A204.1 (cell line): ENCODE results near the gene BPIFB3.
"Not testable (repeated sequence)": the region's sequence is repeated elsewhere in the genome, so short reads cannot be mapped to it uniquely, and the experiment has no call there.

Experiments
- FAIRE-seq: peaks from 2 replicates; lab custom pipeline; 2012; peaks lifted over from hg19 to GRCh38; lab: Jason Lieb, UNC

Gene BPIFB3

GRCh38 chr20:33030569-33030968 is 23.1 kb upstream of the BPIFB3 start:
- FAIRE-seq, result no peak

- FAIRE-seq, result no peak
These were observed 22.2 kb upstream of the BPIFB3 start, which contains the start of gene BPIFB6 for GRCh38 chr20:33031531-33031930. TSS of gene BPIFB6 (plus strand) at chr20:33031648. CDS start at chr20:33031648, 0 bp downstream.

DNA sequence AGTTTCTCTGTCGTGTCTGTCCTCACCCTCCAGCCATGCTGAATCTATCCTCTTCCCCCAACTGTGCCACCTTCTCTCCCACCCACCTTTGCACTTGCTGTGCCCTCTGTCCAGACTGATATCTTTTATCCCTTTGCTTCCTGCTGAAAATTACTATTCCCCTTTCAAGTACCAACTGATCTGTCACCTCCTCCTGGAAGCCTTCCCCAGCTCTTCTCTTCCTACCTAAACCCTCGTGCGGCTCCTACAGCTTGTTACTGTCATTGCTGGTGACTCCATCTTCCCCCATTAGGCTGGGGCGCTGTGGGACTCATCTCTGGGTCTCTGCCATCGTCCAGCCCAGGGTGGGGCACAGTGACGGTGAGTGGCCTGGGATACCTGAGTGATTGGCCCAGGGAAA is 21.1 kb upstream of the BPIFB3 start:
- no peak for FAIRE-seq

GRCh38 chr20:33033381-33033780 is 20.3 kb upstream of the BPIFB3 start:
- no peak for FAIRE-seq

DNA sequence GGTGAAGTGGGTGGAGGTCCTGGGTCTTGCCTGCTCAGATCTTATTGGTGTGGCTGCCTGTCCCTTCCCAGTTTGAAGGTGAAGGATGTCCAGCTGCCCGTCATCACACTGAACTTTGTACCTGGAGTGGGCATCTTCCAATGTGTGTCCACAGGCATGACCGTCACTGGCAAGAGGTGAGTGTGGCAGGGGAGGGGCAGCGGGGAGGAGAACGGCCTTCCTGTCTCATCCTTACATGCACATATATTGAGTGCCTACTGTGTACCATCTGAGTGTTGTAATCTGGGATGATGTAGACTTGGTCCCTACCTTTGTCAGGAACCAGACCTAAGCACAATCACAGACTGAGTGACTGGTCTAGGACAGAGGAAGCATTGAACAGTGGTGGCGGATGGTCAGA is 19.6 kb upstream of the BPIFB3 start:
- no peak for FAIRE-seq

- no peak for FAIRE-seq
These were observed 18.7 kb upstream of the BPIFB3 start for GRCh38 chr20:33034901-33035492.

- no peak for FAIRE-seq
These were observed 16.2 kb upstream of the BPIFB3 start for GRCh38 chr20:33037456-33037855.

DNA sequence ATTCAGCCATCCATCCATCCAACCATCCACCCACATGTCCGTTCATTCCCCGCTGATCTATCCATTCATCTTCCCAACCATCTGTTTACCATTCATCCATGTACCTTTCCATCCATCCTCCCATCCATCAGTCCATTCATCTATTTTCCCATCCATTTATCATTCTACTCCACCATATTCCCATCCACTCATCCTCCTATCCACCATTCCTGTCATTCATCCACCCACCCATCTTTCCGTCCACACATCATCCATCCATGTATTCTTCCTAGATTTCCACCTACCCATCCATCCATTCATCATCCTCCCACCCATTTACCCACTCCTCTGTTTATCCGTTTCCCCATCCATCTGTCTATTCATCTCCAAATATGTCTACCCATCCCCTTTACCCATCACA is 15.5 kb upstream of the BPIFB3 start:
- FAIRE-seq, result no peak

- FAIRE-seq, result no peak
These were observed 11.3 kb upstream of the BPIFB3 start for GRCh38 chr20:33042430-33042829.

- FAIRE-seq, result no peak
These were observed 10.5 kb upstream of the BPIFB3 start for GRCh38 chr20:33042983-33043730.

DNA sequence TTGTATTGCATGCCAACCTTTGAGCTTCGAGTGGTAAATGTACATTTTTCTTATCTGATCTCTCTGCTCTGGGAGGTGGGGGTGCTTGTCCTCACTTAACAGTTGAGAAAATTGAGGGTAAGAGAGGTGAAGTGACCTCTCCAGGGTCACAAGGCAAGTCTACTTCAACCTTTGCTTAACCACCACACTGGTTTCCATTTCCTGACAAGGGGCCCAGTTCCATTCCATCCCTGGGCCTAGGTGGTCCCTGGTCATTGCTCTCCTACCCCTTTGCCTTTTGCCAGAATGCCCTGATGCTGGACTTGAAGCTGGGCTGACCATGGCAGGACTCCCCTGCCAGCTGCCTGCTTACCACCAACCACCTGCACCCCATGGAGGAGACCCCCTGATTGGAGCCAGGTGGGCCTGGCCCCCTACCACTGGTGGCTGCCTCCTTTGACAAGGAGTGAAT is 9.9 kb upstream of the BPIFB3 start:
- no peak for FAIRE-seq

- not testable (repeated sequence) for FAIRE-seq
These were observed 8.5 kb upstream of the BPIFB3 start for GRCh38 chr20:33045129-33045721.

DNA sequence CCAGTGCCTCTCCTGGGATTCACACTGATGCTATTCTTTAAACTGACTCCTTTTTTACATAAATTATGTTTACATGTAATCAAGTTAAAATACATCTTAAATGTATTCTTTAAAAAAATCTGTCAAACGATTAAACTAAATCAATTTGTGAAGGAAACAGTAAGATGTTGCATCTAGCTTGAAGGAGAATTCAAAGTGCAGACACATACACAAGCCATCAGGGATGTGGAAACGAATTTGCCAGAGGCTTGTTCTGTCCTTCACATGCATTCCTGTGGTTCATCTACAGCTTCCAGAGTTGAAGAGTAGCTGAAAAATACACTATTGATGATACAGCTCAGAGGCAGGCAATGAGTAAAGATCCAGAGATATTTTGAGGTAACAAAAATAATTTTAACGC is 7.3 kb upstream of the BPIFB3 start:
- FAIRE-seq, result no peak

DNA sequence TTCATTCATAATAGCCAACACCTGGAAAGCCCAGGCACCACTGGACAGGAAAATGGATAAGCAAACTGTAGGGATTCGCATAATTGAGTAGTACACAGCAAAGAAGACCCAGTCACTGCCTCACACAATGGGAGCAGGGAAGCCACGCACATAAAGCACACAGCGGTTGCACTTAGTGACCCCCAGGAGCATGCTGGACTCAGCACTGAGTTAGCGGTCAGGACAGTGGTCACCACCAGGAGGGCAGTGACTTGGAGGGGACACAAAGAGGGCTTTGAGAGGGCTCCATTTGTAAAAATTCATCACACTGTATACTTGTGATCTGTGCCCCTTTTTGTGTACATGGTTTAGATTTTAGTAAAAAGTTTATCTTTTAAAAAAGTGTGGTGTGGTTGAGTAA is 2.4 kb upstream of the BPIFB3 start:
- FAIRE-seq, result no peak

DNA sequence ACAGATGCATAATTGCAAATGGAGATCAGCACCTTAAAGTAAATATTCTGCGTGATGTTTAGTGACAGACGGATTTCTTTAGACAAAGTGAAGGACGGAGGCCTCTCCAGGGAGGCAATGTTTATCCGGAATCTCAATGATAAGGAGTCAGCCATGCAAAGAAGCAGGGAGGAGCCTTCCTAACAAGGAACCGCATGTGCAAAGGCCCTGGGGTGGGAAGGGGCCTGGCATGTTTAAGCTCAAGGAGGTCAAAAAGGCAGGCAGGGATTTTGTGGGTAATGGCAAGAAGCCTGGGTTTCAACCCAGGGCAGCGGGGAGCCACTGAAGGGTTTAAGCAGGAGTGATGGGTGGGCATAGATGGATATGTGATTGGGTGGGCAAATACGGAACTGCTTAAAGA is 678 bp downstream of the BPIFB3 start:
- no peak for FAIRE-seq

DNA sequence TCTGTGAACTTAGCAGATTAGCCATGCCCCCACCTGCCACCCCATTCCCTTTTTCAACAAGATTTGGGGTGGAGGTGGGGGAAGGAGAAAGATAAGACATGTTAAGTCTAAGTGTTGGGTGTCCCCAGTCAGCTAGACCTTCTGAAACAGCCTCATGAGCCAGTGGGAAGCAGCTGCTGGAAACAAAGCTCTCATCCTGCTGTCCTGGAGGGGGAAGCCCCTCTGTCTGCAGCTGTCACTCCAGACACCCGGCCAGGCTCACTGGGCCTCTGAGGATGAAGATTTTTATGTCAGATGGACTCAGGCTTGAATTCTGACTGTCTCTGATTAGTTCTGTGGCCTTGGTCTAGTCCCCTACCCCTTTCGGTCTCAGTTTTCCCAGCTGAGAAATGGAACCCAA is 1.1 kb downstream of the BPIFB3 start:
- no peak for FAIRE-seq

DNA sequence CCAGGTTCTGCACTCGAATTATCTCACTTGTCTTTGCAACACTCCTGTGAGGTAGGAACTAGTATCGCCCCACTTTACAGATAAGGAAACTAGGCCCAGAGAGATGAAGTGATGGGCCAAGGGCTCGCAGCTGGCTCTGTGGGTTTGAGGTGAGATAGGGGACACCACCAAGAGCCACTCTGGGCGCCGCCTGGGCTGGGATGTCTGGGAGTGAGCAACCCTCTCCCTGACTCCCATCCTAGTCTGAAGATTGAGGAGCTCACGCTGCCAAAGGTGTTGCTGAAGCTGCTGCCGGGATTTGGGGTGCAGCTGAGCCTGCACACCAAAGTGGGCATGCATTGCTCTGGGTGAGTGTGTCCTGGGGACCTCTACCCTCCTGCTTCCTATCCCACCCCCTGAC is 5.4 kb downstream of the BPIFB3 start:
- FAIRE-seq, result no peak

DNA sequence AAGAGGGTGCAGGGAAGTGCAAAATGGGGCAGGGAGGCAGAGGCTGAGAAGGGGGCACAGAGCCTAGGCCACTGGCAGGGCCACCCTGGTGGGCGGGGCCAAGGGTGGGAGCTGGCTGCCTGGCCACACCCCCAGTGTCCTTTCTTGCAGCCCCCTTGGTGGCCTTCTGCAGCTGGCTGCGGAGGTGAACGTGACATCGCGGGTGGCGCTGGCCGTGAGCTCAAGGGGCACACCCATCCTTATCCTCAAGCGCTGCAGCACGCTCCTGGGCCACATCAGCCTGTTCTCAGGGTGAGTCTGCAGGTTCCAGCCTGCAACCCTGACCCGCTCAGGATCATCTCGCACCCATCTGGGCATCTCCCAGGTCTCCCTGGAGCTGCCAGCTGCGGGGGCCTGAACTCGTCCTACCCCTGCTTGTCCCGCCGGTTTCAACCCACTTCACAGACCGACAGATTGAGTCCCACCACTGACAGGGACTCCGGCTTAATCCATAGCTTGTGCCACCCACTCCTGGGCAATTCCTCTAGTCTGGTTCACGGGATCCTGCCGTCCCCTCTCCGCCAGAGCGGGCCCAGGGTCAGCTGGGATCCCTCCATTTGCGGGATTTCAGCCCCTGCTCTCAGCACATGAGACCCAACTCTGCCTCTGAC is 6.2 kb downstream of the BPIFB3 start:
- no peak for FAIRE-seq

DNA sequence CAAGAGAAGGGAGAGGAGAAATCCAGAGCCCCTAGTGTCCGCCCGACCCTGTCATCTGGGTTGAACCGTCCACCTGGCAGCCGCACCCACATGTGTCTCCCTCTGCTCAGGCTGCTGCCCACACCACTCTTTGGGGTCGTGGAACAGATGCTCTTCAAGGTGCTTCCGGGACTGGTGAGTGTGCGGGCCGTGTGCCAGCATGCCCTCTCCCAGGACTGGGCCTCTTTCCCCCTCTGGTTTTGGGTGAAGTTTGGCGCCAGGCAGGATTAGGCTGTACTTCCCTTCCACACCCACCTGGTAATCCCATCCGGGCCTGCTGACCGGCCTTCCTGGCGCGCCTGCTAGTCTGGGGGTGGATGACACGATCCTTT is 7.9 kb downstream of the BPIFB3 start:
- no peak for FAIRE-seq

DNA sequence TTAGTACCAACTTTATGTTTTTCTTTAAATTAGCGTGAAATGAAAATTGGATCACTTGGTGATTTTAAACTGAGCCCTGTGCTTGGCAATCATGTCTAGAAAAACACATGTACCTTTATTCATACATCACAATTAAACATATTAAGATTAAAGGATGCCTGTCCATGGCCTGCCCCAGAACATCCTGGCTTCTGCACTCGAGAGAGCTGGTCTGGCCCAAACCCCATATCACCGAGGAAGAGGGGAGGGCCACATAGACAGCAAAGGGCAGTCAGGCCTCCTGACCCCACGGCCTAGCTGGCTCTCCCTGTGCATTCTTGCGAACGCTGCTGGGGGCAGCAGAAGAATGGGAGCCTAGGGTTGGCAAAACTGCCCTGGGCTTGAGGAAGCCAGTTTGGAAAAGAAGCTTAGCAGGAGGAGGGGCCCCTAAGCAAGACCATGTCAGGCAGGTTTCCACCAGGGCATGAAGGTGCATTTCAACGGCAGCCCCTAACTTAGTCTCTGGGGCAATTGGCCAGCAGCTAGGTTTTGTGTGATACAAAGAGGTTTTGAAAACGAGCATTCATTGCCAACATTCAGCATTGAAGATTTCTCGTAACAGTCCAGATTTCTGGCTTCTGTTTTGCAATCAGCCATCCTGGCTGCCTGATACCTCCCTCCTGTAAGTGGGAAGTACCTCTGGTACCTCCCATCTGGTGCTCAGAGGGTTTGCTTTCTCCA is 8.6 kb downstream of the BPIFB3 start:
- no peak for FAIRE-seq

- FAIRE-seq, result no peak
These were observed 9.1 kb downstream of the BPIFB3 start for GRCh38 chr20:33062825-33063149.

- no peak for FAIRE-seq
These were observed 9.6 kb downstream of the BPIFB3 start for GRCh38 chr20:33063271-33063670.
